ENCODE results near the gene SHROOM3.
A peak's percentile ranks its signal among the peaks of the same experiment; 100 is the strongest.
"Not testable (repeated sequence)": the region's sequence is repeated elsewhere in the genome, so short reads cannot be mapped to it uniquely, and the experiment has no call there.

The SHROOM3 gene

DNA sequence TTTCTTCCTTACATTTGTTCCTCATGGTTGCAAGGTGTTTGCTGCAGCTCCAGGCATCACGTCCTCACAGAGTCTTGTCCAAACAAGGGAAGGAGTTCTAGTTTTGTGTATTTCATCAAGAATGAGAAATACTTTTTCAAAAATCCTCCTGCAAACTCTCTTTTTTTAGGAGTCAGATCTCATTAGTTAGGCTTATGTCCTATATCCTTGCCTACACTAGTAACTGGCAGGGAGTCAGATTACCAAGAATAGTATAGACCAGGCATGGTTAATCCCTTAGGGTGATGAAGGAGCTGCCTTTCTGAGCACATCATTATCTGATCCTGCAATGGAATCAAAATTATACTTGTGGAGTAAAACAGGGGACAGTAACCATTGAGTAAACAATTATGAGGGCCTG lies 160.4 kb downstream of the SHROOM3 start:
- DNase-seq (ENCODE audit: low read depth), result no peak

DNA sequence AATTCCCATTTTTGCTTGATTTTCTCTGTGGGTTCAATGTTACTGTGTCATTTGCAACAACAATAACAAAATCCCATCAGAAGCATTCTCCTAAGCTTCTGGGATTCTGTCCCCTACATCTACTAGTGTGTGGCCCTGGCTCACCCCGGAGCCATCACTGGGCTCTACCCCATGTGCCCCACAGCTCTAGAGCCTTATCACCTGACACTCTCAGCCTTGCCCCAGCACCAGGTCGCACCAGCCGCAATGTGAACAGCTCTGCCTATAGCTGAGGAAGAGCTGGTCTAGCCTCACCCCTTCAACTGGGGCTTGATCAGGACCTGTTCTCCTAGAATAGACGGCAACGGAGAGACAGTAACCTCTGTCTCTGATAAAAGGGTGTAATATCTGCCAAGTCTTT lies 161.7 kb downstream of the SHROOM3 start:
- DNase-seq (ENCODE audit: low read depth), result no peak

DNA sequence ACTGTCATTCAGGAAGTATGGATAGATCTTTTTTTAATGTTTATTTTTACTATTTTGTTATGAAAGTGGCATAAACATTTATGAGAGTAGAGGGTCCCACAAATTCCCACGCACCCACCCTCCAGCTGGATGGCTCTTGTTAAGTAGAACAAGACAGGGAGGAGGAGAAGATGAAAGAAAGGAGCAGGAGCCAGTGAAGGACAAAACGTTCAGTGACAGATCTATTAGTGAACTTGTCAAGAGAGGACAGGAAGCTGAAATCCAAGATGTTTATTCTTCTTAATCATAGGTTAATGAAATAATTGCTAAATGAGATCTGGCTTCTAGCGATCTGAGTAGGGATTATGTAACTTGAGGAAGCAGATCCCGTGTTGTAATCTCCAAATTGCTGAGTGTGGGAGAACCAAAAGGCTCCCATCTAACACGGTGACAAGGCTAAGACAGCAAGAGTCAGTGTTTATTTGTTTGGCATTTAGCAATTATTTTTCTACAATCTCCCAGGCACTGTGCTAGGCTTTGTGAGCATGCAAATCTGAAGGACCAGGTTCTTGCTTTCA lies 162.5 kb downstream of the SHROOM3 start:
- DNase-seq (ENCODE audit: low read depth), result no peak

DNA sequence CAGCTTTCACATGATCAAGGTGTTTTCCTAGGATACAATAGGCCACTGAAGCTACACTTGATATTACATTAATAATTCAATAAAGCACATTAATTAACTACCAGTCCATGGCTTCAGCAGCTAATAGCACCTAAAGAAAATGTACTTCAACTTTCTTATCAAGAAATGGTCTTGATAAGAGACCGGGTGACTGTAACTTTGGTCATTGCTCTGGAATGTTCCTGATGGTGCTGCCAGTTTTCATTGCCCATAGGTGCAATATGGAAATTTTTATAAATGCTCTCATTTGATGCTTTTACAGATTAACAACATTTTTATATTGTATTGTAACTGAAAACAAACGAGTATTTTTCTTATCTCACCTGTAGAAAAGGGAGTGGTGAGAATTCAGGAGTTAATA lies 165.4 kb downstream of the SHROOM3 start:
- DNase-seq (ENCODE audit: low read depth), result no peak

DNA sequence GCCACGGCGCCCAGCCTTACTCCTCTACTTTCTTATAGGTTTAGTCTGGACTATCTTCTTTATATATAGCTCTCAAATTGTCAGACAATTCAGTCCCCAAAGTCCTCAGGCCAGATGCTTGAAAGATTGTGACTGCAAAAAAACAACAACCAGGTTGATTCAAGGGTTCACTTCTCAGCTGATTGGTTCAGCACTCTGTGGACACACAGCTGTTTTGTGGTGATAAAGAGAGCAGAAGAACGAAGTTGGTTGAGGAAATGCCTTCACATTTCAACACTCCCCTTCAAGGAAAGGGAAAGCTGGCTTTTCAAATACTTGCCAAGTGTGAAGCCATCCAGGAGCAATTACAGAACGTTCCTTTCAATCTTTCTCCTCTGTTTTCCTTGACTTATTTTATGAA lies 166.8 kb downstream of the SHROOM3 start:
- no peak for DNase-seq (ENCODE audit: low read depth)

DNA sequence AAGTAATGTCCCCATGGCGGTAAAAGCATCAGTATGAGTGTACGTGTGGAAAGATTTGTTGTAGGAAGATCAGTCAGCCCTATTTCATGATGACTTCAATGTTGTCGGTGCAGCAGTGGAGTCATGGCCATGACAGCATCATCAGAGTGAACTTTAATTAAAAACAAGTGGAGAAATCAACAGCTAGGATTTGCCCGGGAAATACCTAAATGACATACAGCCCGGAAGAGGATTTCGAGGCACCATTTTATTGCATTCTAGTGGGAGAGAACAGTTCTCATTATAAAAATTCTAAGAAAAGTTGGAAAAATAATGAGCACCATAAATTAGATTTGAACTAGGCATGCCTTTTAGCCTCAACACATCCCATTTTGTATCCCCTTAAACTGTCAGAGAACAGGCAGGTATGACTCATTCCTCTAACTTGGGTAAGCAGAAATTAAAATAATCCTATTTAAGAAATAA lies 170.1 kb downstream of the SHROOM3 start:
- DNase-seq (ENCODE audit: low read depth), result no peak

DNA sequence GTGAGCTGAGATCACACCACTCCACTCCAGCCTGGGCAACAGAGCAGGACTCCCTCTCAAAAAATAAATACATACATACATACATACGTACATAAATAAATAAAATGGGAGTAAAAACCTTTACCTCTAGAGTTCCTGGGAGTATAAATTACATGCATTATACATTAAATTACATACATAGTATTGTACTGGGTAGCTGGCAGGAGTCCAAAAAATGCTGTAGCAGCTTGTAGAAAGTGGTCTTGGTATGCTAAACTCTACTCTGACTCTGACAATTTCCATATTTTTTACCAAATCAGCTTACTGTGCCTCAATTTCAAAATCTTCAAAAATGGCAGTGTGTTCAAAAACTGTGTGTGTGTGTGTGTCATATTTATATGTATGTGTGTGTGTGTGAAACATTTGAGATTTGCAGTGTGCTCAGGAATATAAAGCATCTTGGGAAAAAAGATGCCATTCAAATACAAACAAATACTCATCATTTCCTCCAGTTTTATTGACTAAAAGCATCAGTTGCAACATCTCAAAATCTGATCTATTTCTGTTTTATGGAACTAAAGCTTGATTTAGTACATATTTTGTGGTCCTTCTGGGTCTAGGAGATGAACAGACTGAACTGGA lies 171.7 kb downstream of the SHROOM3 start:
- no peak for DNase-seq (ENCODE audit: low read depth)

DNA sequence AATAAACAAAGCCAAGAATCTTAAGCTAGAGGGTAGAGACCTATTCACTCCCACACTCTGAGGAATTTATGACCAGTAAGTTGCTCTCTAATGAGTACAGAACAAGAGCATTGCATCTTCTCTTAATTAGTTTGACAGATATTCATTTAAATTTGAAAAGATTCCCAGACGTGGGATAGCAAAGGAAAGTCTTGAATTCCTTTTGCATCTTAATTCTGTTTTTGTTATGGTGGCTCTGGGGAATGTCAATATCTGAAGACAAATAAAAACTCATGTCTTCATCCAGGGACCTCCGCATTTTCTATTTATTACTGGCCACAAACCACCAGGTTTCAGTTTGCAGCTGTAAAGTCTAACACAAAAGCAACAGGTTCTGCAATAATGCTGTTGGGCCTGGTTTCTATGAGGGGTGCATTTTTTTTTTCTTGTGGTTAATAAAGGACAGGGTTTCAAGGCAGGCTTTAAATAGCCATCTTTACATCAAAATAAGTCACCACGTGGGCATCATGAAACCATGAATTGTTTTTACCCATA lies 172.3 kb downstream of the SHROOM3 start:
- DNase-seq (ENCODE audit: low read depth), result no peak

DNA sequence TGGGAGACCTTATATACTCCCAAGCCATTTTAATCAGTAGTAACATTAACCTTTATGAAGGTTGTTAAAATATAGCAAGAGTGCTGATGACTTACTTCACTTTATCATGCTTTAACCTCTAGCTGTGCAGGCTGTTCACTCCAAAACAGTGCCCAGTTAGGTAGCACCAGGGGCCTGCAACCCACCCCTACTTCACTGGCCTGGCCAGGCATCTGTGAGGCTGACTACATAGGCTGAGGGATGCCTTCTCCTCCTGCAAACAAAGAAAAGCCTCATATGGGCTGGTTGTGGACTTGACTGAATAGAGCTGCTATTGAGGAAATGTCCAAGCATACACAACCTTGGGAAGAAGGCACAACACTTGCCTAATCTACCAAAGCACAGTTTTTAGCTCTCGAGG lies 172.8 kb downstream of the SHROOM3 start:
- DNase-seq (ENCODE audit: low read depth), result no peak

DNA sequence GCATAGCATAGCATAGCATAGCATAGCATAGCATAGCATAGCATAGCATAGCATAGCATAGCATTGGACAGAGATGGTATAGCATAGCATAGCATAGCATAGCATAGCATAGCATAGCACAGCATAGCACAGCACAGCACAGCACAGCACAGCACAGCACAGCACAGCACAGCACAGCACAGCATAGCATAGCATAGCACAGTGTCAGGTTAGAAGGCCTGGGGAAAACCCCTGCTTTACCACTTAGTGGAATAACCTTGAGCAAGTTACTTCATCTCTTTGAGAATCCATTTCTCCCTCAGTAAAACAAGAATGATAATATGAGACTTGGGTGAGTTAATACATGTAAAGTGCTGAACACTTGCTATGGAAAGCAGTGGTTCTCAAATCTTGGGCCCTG lies 173.5 kb downstream of the SHROOM3 start:
- DNase-seq (ENCODE audit: low read depth), result not testable (repeated sequence)

DNA sequence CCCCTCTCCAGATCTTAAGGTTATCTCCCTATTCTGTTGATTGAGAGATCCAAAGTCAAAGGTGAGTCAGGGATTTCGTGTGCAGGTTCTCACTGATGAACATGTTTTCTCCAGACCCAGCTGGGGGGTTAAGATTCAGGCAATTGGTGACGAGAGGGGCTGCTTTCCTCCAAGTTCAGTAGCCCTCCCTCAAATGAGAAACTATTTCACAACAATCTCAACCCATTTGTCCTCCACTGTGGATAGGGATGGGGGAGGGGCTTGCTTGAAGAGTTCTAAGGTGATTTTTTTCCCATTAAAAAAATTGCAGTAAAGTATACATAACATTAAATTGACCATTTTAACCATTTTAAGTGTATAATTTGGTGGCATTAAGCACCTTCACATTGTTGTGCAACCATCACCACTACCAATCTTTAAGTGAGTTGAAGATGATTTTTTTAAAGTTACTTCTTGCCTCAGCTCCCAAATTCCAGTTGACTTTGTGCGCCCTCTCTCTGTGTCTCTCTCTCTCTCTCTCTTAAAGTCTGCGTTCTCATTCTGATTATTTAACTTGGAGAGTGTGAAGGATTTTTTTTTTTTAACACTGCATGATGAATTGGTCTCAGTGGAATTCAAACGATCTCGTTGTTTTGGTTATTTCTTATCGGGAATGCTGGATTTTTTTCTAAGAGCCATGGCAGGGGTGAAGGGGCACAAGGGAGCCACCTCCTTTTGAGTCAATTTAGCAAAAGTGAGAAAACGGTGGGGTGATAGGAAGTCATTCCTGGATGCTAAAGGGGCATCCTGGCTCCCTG lies 175.9 kb downstream of the SHROOM3 start:
- peak; percentile 81 for DNase-seq (ENCODE audit: low read depth)

DNA sequence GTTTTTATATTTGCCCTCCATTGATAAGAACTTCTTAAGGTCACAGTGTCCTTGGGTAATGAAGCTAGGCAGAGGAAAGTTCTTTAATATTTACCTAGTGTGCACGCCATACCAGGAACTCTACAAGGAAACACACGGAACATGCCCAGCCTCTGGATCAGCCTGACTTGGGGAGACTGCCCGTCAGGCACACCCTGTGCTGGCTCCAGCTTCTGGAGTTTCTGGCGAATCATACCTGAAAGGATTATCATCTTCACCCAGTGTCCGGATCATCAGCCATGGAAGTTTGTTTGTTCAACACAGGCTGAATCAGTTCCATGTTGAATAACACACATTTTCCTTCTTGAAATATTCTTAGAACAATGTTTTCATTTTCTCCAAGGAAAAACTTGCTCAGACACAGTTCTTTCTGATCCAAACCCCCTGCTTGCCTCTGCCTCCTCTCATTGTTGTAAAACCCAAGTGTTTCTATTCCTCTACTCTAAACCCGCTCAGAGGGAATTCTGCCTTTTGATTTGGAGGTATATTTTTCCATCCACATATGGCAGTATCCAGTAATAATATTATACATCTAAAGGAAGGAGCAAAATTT lies 176.7 kb downstream of the SHROOM3 start:
- no peak for DNase-seq (ENCODE audit: low read depth)

DNA sequence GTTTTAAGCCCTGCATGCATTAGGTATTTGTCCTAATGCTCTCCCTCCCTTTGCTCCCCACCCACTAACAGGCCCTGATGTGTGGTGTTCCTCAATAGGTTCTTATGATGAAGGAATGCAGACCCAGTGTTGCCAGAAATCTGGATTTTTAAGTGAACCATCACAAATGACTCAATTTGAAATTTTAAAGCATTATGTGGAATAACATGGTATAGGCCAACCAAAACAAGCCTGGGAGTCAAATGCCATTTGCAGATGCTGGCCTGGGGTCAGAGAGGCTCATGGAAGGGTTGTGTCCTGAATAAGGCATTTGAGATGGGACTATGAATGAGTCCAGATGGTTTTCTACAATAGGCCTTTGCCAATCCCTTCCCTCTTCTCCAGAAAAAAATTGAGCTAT lies 179.6 kb downstream of the SHROOM3 start:
- peak; percentile 78 for DNase-seq (ENCODE audit: low read depth)

DNA sequence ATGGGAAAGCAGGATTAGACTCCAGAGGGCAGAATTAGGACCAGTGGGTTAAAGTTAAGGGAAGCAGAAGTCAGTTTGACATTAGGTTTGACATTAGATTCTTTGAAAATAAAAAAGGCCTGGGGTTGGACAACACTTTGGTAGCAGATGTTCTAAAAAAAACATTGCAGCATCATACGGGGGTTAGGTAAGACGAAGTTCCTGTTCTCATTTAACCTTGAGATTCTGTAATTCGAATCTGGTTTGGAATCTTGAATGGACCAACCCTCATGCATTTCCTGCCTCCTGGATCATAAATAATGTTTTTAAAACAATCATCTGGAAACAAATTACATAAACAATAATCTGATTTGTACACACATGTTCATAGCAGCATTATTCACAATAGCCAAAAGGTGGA lies 181.0 kb downstream of the SHROOM3 start:
- no peak for DNase-seq (ENCODE audit: low read depth)

DNA sequence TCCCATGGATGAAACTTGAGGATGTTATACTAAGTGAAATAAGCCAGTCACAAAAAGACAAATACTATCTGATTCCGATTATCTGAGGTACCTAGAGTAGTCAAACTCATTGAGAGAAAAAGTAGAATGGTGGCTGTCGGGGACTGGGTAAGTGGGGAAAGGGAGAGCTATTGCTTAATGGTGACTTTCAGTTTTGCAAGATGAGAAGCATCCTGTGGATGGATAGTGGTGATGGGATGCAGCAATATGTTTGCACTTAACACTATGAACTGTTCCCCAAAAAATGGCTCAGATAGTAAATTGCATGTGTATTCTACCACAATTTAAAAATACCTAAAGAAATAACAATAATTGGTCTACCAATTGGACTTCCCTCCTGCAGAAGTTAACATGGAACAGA lies 181.5 kb downstream of the SHROOM3 start:
- no peak for DNase-seq (ENCODE audit: low read depth)

DNA sequence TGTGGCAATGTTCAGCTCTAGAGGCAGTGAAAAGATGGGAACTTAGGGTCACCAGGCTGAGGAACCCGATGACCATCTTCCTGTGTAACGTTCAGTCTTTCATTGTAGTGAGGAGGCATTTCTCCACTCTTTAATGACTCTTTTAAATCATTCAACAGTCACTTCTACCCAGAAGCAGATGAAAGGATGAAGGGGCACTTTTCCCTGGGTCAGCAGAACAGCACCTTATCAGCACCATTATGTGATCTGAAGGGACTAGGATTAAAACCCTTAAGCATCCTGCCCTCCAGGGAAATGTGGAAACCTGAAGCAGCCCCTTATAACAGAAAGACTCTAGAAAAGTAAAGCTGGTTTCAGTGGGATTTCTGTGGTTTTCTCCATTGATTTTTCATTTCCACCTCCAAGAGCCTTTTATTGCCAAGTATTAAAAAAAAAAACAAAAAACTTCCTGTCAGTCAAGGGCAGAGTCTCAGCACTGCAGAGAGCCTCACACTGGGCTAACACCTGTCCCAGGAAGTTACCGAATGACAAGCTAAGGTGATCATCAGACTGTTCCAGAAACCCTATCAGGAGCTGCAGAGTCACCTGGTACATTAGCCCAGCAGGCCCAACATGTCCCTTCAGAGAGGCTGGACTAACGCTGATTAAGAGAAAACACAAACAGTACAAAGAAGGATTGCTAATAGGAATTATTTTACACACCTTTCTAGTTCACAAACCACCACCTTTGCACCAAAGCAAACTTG lies 185.9 kb downstream of the SHROOM3 start:
- no peak for DNase-seq (ENCODE audit: low read depth)

DNA sequence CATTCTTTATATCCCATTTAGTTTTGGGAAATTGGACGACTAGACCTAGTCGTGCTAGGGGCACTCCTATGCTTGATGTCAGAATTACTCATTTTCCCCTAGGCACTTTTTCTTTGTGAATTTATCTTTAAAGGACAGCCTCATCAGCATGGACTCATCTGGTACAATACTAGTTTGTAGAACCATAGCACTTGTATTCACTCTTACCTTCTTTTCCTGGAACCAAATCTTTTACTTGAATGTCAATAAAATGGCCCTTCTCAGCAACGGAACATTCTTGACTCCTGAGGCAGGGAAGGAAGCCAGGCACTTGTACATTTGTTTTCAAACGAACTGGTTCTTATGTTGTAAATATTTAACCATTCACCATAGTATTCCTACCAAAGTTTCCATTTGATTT lies 187.1 kb downstream of the SHROOM3 start:
- no peak for DNase-seq (ENCODE audit: low read depth)

DNA sequence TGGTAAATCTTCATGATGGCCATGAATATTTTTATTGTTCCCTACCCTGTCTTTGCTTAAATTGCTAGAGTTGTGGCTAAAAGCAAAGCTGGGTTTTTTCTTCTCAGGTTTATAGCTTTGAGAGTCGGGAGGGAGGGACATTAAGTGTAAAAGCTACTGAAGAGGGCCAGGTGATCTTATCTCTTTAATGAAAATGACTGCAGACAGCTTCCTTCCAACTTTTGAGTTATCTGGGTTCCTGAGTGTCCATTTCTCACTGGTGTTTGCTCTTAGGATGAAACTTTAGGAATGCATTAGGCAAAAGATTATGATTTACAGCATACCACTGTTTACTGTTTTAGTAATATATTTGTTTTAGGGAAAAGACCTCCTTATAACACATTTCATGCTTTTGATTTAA lies 187.7 kb downstream of the SHROOM3 start:
- no peak for DNase-seq (ENCODE audit: low read depth)

DNA sequence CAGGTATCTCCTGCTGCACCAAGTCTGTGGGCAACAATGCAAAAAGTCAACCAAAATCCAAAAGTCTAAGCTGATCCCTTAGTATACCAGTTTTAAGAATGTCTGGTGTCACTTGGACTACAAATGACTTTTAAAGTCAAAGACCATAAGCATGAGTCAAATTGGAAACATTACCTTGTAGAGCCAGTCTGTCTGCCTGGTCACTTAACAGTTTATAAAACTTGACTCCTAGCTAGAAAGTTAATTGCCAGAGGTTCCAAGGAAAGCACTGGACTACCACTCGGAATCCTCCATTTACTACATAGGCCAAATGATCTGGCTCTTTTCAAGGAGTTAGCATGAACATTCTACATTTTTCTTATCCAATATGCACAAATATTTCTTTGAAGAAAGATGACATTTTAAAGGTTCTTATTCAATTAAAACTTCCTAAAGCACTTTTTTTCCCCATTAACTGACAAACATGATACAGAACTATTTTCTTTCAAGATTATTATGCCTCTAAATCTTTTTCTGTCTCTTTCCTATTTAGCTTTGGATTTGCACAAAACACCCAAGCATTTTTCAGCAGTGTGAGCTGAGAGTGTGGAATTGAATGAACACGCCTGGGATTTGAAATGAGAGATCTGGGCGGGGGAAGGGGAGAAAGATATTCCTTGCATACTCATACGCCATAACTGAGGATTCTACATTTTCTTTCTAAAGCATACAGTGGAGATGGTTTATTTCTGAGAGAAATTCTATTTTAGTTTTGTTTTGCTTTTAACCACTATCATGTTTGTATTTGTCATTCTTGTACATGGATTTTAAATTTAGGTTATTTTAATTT lies 188.4 kb downstream of the SHROOM3 start:
- DNase-seq (ENCODE audit: low read depth), result no peak

DNA sequence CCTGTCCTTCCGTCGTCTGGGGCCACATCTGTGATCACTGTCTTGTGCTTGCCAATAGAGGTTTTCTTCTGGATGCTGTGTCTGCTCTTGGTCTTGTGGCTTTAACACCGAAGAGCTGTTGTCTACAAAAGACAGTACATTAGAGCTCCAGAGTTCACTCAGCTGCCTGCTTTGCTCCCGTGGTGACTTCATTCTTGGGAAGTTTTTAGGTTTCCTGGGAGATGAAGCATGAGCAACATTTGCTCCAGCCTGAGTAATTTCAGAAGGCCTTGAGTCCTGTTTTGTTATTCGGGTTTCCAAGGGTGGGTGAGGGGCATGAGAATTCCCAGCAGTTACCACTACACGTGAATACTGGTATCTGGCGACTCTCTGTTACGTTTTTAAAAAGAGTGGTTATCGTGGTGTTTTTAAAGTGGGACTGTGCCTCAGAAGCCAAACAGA lies 189.2 kb downstream of the SHROOM3 start:
- DNase-seq (ENCODE audit: low read depth), result no peak
